Measurements from ENCODE around the gene NEIL1.

- TF ChIP-seq CTCF (IDR thresholded peaks at IDR 0.05) (no peak), POLR2AphosphoS5 (IDR thresholded peaks at IDR 0.05) (no peak), POLR2A (IDR thresholded peaks at IDR 0.05; ENCODE audit: low read depth) (no peak), EP300 (IDR thresholded peaks at IDR 0.05) (no peak)
These were observed 20.2 kb downstream of the NEIL1 start for GRCh38 chr15:75367006-75367405.
